A673 (cell line): ENCODE data around the gene RPL28.

Experiments used
- EZH2 ChIP-seq: fragments of 200-600 bp; sonication (generic); IDR thresholded peaks from 2 replicates; pipeline ENCODE4 v1.6.1; 2017; ENCODE audit warnings: borderline replicate concordance, low read depth, mild to moderate bottlenecking, mixed read lengths, antibody characterized with exemption, low read length; ENCODE audit not compliant: poor library complexity, severe bottlenecking
- TF ChIP-seq, protein P1 (sequence below): fragments of 300-800, 200-600 bp; sonication (generic); conservative IDR thresholded peaks from 2 replicates; pipeline ENCODE4 v1.5.1; 2017; ENCODE audit warnings: low read depth, mild to moderate bottlenecking, antibody characterized with exemption, low read length, moderate library complexity, mixed read lengths

DNA sequence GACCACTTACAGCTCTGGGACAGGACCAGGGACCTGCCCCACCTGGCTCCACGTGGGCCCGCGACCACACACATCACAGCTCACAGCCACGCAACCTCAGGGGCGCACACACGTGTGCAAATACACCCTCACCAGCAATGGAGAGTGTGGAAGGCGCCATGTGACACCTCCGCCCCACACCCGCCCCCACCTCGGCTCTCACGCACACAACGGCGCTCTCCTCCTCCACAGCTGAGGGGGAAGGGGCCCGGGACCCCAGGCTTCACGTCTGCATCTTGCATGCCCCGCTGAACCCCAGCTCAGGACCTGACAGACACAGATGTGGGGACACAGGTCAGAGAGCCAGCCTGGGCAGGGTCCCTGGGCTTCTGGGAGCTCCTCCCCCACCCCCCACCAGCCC, 63.7 kb downstream of the RPL28 start:
- TF ChIP-seq, protein P1, sequence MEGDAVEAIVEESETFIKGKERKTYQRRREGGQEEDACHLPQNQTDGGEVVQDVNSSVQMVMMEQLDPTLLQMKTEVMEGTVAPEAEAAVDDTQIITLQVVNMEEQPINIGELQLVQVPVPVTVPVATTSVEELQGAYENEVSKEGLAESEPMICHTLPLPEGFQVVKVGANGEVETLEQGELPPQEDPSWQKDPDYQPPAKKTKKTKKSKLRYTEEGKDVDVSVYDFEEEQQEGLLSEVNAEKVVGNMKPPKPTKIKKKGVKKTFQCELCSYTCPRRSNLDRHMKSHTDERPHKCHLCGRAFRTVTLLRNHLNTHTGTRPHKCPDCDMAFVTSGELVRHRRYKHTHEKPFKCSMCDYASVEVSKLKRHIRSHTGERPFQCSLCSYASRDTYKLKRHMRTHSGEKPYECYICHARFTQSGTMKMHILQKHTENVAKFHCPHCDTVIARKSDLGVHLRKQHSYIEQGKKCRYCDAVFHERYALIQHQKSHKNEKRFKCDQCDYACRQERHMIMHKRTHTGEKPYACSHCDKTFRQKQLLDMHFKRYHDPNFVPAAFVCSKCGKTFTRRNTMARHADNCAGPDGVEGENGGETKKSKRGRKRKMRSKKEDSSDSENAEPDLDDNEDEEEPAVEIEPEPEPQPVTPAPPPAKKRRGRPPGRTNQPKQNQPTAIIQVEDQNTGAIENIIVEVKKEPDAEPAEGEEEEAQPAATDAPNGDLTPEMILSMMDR: no peak
- TF ChIP-seq EZH2: no peak
